HepG2 (cell line): ENCODE data around the gene ZNF367. TPM values are rescaled to one million over a fixed set of nuclear protein-coding genes. Genes with fewer than 3 reads are reported as not detected.
A peak's percentile ranks its signal among the peaks of the same experiment; 100 is the strongest.

Experiments
- ADNP ChIP-seq: sonication (generic); formaldehyde crosslinking; IDR thresholded peaks from 2 replicates; pipeline ENCODE4 v1.4.0; 2020; ENCODE audit warnings: missing genetic modification reagents
- EP300 ChIP-seq, 3 experiments: sonication (generic) in 1 of 3; formaldehyde crosslinking in 1 of 3; IDR thresholded peaks; 2 replicates each; pipeline versions ENCODE4 v1.5.1 to v1.6.1; 2011 to 2020; ENCODE audit warnings: low read depth in 2 of 3, low read length in 2 of 3, borderline replicate concordance in 1 of 3, improper control_type of control experiment in 1 of 3, mild to moderate bottlenecking in 1 of 3, missing genetic modification reagents in 1 of 3, moderate library complexity in 1 of 3
- GATA4 ChIP-seq: sonication (generic); IDR thresholded peaks from 2 replicates; pipeline ENCODE4 v1.6.1; 2016; ENCODE audit warnings: antibody characterized with exemption, low read depth, borderline replicate concordance
- HIC2 ChIP-seq: sonication (generic); formaldehyde crosslinking; IDR thresholded peaks from 2 replicates; pipeline ENCODE4 v1.9.0; 2022; ENCODE audit warnings: low read depth, missing genetic modification reagents
- JUND ChIP-seq: sonication (generic); formaldehyde crosslinking; IDR thresholded peaks from 2 replicates; pipeline ENCODE4 v1.8.0; 2022; ENCODE audit warnings: mild to moderate bottlenecking, missing genetic modification reagents
- NFRKB ChIP-seq: fragments of 450-650 bp; IDR thresholded peaks from 2 replicates; pipeline ENCODE4 v1.6.1; 2017
- PHF20 ChIP-seq: sonication (generic); formaldehyde crosslinking; IDR thresholded peaks from 2 replicates; pipeline ENCODE4 v1.5.0; 2020; ENCODE audit warnings: mild to moderate bottlenecking, missing genetic modification reagents
- SYNCRIP ChIP-seq: fragments of 200-400 bp; formaldehyde crosslinking; IDR thresholded peaks from 2 replicates; pipeline ENCODE4 v1.6.1; 2018; ENCODE audit warnings: mild to moderate bottlenecking, low read depth, low read length; ENCODE audit not compliant: insufficient read depth
- ZFP91 ChIP-seq: sonication (generic); formaldehyde crosslinking; IDR thresholded peaks from 2 replicates; pipeline ENCODE4 v1.9.0; 2022; ENCODE audit warnings: missing genetic modification reagents, mild to moderate bottlenecking, borderline replicate concordance
- ZNF276 ChIP-seq: sonication (generic); formaldehyde crosslinking; IDR thresholded peaks from 2 replicates; pipeline ENCODE4 v1.4.0; 2020; ENCODE audit warnings: mild to moderate bottlenecking, low read depth, missing genetic modification reagents
- ZNF460 ChIP-seq: sonication (generic); formaldehyde crosslinking; IDR thresholded peaks from 2 replicates; pipeline ENCODE4 v1.5.1; 2020; ENCODE audit warnings: missing genetic modification reagents, mild to moderate bottlenecking, borderline replicate concordance
- ZNF496 ChIP-seq: sonication (generic); formaldehyde crosslinking; IDR thresholded peaks from 2 replicates; pipeline ENCODE4 v1.8.1; 2023; ENCODE audit warnings: mild to moderate bottlenecking, moderate library complexity, missing genetic modification reagents; ENCODE audit not compliant: insufficient replicate concordance
- ZNF609 ChIP-seq: sonication (generic); formaldehyde crosslinking; IDR thresholded peaks from 2 replicates; pipeline ENCODE4 v1.4.0; 2020; ENCODE audit warnings: mild to moderate bottlenecking, missing genetic modification reagents, borderline replicate concordance
- ZNF713 ChIP-seq: sonication (generic); formaldehyde crosslinking; IDR thresholded peaks from 2 replicates; pipeline ENCODE4 v1.4.0; 2020; ENCODE audit warnings: mild to moderate bottlenecking, missing genetic modification reagents
- ZNF761 ChIP-seq: sonication (generic); formaldehyde crosslinking; conservative IDR thresholded peaks from 2 replicates; pipeline ENCODE4 v1.4.0; 2020; ENCODE audit warnings: mild to moderate bottlenecking, missing genetic modification reagents
- ZSCAN29 ChIP-seq: sonication (generic); formaldehyde crosslinking; conservative IDR thresholded peaks from 2 replicates; pipeline ENCODE4 v1.4.0; 2020; ENCODE audit warnings: mild to moderate bottlenecking, missing genetic modification reagents
- ZSCAN31 ChIP-seq: sonication (generic); formaldehyde crosslinking; IDR thresholded peaks from 2 replicates; pipeline ENCODE4 v1.5.0; 2020; ENCODE audit warnings: low read depth, mild to moderate bottlenecking, missing genetic modification reagents
- polyA plus RNA-seq, 8 experiments: library from polyadenylated mRNA; depleted of rRNA in 3 of 8; stranded (reverse) in 7 of 8; unstranded in 1 of 8; fragments of >200 nt; fragmentation: Illumina TruSeq in 4 of 8; extraction: Trizol in 4 of 8; gene quantifications; 2 replicates each; pipeline versions ENCODE4 v1.2.1 to v1.2.3, GENCODE V29; 2011 to 2016; ENCODE audit warnings: low read depth in 4 of 8, missing spikeins in 1 of 8, mixed read lengths in 1 of 8; ENCODE audit not compliant: insufficient read depth in 1 of 8
- total RNA-seq, 5 experiments: library from RNA; depleted of rRNA; stranded (reverse); fragments of >200 nt; fragmentation: Illumina TruSeq; extraction: Trizol; gene quantifications; 2 replicates each; pipeline ENCODE4 v1.2.3, GENCODE V29; 2016; ENCODE audit warnings: low read depth in 1 of 5

ZNF367 gene
- total and polyA plus RNA-seq, 2 of the 13 experiments (the other 11 are each of a cell fraction or from before 2014, with no cell fraction given): 2.9 to 7.7 TPM

- TF ChIP-seq GATA4 (peak; percentile 54; the same call in 1 of the 2 replicates), HIC2 (CRISPR knock-in tag) (peak; percentile 79), SYNCRIP (no peak), ZNF609 (CRISPR knock-in tag) (peak; percentile 84), ADNP (CRISPR knock-in tag) (no peak), ZNF276 (CRISPR knock-in tag) (peak; percentile 92), ZNF460 (CRISPR knock-in tag) (no peak), JUND (no peak), ZSCAN29 (peak; percentile 80), ZSCAN31 (CRISPR knock-in tag) (peak; percentile 80; the same call in 1 of the 2 replicates), ZNF496 (no peak), ZNF761 (CRISPR knock-in tag) (peak; percentile 89; the same call in 1 of the 2 replicates), ZNF713 (CRISPR knock-in tag) (0 out of 2 replicates have a peak, but pooled peaks have one; percentile 45), ZFP91 (CRISPR knock-in tag) (peak; percentile 62), NFRKB (no peak), EP300 (IDR thresholded peaks at IDR 0.05; ENCODE audit: low read depth in 2 of 2, low read length in 2 of 2) (peak in 1 of 2 experiments; percentile 74; a peak in 2 of 4 replicates), EP300 (CRISPR knock-in tag; IDR thresholded peaks at IDR 0.05; ENCODE audit: borderline replicate concordance) (peak; percentile 54; the same call in 1 of the 2 replicates), PHF20 (CRISPR knock-in tag) (peak; percentile 42; the same call in 1 of the 2 replicates)
These were observed 18.4 kb upstream of the ZNF367 start (continued) for GRCh38 chr9:96436456-96437126.
